Endodermal cell (in vitro differentiated cells): ENCODE results near the gene SYMPK. TPM values are rescaled to one million over a fixed set of nuclear protein-coding genes. Genes with fewer than 3 reads are reported as not detected.

Experiments used
- DNase-seq: peaks from one replicate; pipeline ENCODE4 v3.0.0-alpha.2; 2017
- H3K27ac ChIP-seq: 2 replicates; pipeline ENCODE4 v1.5.1; 2013; ENCODE audit warnings: mild to moderate bottlenecking, low read depth, low read length, moderate library complexity
- H3K27me3 ChIP-seq: 2 replicates; pipeline ENCODE4 v1.6.1; 2013; ENCODE audit warnings: mild to moderate bottlenecking, low read length, moderate library complexity; ENCODE audit not compliant: insufficient read depth, control insufficient read depth, poor library complexity, severe bottlenecking
- H3K36me3 ChIP-seq: 2 replicates; pipeline ENCODE4 v1.7.0; 2013; ENCODE audit warnings: mild to moderate bottlenecking, low read length, moderate library complexity; ENCODE audit not compliant: control insufficient read depth, insufficient read depth
- H3K4me1 ChIP-seq: one replicate; pipeline ENCODE4 v1.7.0; 2013; ENCODE audit warnings: low read length; ENCODE audit not compliant: control insufficient read depth, insufficient read depth
- H3K4me3 ChIP-seq: 2 replicates; pipeline ENCODE4 v1.5.1; 2013; ENCODE audit warnings: mild to moderate bottlenecking, low read length, moderate library complexity
- H3K9ac ChIP-seq: 2 replicates; pipeline ENCODE4 v1.6.1; 2013; ENCODE audit warnings: mild to moderate bottlenecking, low read length, moderate library complexity; ENCODE audit not compliant: poor library complexity, severe bottlenecking; ENCODE audit errors: extremely low read depth
- H3K9me3 ChIP-seq: 2 replicates; pipeline ENCODE4 v1.6.1; 2013; ENCODE audit warnings: mild to moderate bottlenecking, low read length, moderate library complexity; ENCODE audit not compliant: control insufficient read depth
- H3K27ac Mint-ChIP-seq: 2 replicates; pipeline ENCODE4 v1.8.0; 2020; ENCODE audit warnings: mixed read lengths
- H3K27me3 Mint-ChIP-seq: 2 replicates; pipeline ENCODE4 v1.8.0; 2021; ENCODE audit warnings: mild to moderate bottlenecking, mixed read lengths; ENCODE audit not compliant: insufficient read depth
- H3K36me3 Mint-ChIP-seq: 2 replicates; pipeline ENCODE4 v1.8.0; 2020; ENCODE audit warnings: low read depth, mixed read lengths
- H3K4me1 Mint-ChIP-seq: 2 replicates; pipeline ENCODE4 v1.8.0; 2020; ENCODE audit warnings: mixed read lengths
- H3K4me3 Mint-ChIP-seq: 2 replicates; pipeline ENCODE4 v1.8.0; 2020; ENCODE audit warnings: mild to moderate bottlenecking, moderate library complexity, mixed read lengths
- H3K9me3 Mint-ChIP-seq: 2 replicates; pipeline ENCODE4 v1.8.0; 2020; ENCODE audit warnings: mild to moderate bottlenecking, mixed read lengths
- CTCF ChIP-seq: fragments of 200-600 bp; sonication (generic); conservative IDR thresholded peaks from 2 replicates; pipeline ENCODE4 v1.5.0; 2021; ENCODE audit warnings: antibody characterized with exemption, mild to moderate bottlenecking
- WGBS, 2 experiments: methylation state at CpG; one replicate each; pipeline versions ENCODE4 v1.1.5 to v1.1.7; 2013; ENCODE audit warnings: missing lambda C conversion rate in 2 of 2, mixed read lengths in 1 of 2; ENCODE audit not compliant: insufficient coverage in 1 of 2, insufficient read length in 1 of 2; 5-methylcytosine and 5-hydroxymethylcytosine counted together
- total RNA-seq, 2 donors: library from RNA; stranded (reverse); fragmentation: NEBNext Ultra II Directional in 1 of 2; extraction: Animal tissue kit (Norgen Biotek cat#: 25700) in 1 of 2; gene quantifications; 2 replicates in 1 of 2; 3 replicates in 1 of 2; pipeline ENCODE4 v1.2.1, GENCODE V29; 2021

SYMPK gene
- total RNA-seq, 2 donors from 2014 or later, result 104 to 119 TPM

GRCh38 chr19:45821570-45821969 lies 41.4 kb downstream of the SYMPK start:
- Mint-ChIP-seq H3K27me3 (no peaks in the 10 kb centered on the region), H3K4me3 (no peak overlapping the region), H3K9me3 (no peaks in the 10 kb centered on the region), H3K36me3 (peaks cover 53% of the 10 kb centered on the region), H3K4me1 (peaks cover 7% of the 10 kb centered on the region), H3K27ac (peak overlapping the region; percentile 72)
- no peaks in the 10 kb centered on the region for H3K9me3 ChIP-seq
- 75 to 84% methylated on average over 4 to 10 of the region's 10 CpGs for WGBS, 2 experiments
- peaks cover 59% of the 10 kb centered on the region for H3K36me3 ChIP-seq
- peaks cover 13% of the 10 kb centered on the region for H3K4me1 ChIP-seq
- no peak overlapping the region for H3K27ac ChIP-seq
- no peak for DNase-seq
- TF ChIP-seq CTCF, result no peak
- H3K4me3 ChIP-seq, result no peak overlapping the region
- no peaks in the 10 kb centered on the region for H3K27me3 ChIP-seq
- no peak overlapping the region for H3K9ac ChIP-seq

- Histone ChIP-seq H3K4me1 (peaks cover 15% of the 10 kb centered on the region), H3K9ac (no peak overlapping the region), H3K4me3 (no peak overlapping the region), H3K9me3 (no peaks in the 10 kb centered on the region), H3K36me3 (peaks cover 54% of the 10 kb centered on the region), H3K27me3 (no peaks in the 10 kb centered on the region), H3K27ac (no peak overlapping the region)
- peak overlapping the region; percentile 72 for H3K27ac Mint-ChIP-seq
- H3K4me1 Mint-ChIP-seq, result peaks cover 7% of the 10 kb centered on the region
- H3K9me3 Mint-ChIP-seq, result no peaks in the 10 kb centered on the region
- 94 to 98% methylated on average over 8 of the region's 8 CpGs for WGBS, 2 experiments
- peaks cover 49% of the 10 kb centered on the region for H3K36me3 Mint-ChIP-seq
- peak; percentile 42 for DNase-seq
- no peaks in the 10 kb centered on the region for H3K27me3 Mint-ChIP-seq
- no peak overlapping the region for H3K4me3 Mint-ChIP-seq
- no peak for TF ChIP-seq CTCF
These were observed 41.8 kb downstream of the SYMPK start for GRCh38 chr19:45821103-45821521.

- Histone ChIP-seq H3K27me3 (no peaks in the 10 kb centered on the region), H3K9me3 (no peaks in the 10 kb centered on the region), H3K36me3 (peaks cover 49% of the 10 kb centered on the region), H3K4me1 (peaks cover 15% of the 10 kb centered on the region), H3K9ac (no peak overlapping the region), H3K27ac (no peak overlapping the region), H3K4me3 (no peak overlapping the region)
- peak; percentile 50 for DNase-seq
- Mint-ChIP-seq H3K9me3 (no peaks in the 10 kb centered on the region), H3K27me3 (no peaks in the 10 kb centered on the region), H3K36me3 (peaks cover 44% of the 10 kb centered on the region), H3K4me1 (peaks cover 7% of the 10 kb centered on the region), H3K4me3 (no peak overlapping the region), H3K27ac (peak overlapping the region; percentile 26)
- 85 to 91% methylated on average over 9 to 19 of the region's 20 CpGs for WGBS, 2 experiments
- TF ChIP-seq CTCF, result peak; percentile 29
These were observed 42.4 kb downstream of the SYMPK start for GRCh38 chr19:45820413-45821102.
